ENCODE results near the gene RPL35.

RPL35 gene

GRCh38 chr9:124875501-124875900, 13.7 kb upstream of the RPL35 start:
- no peak for DNase-seq

- no peak for DNase-seq
Observed at GRCh38 chr9:124873664-124874063, 11.9 kb upstream of the RPL35 start.

GRCh38 chr9:124871156-124871561, 9.4 kb upstream of the RPL35 start:
- no peak for DNase-seq

- no peak for DNase-seq
Observed at GRCh38 chr9:124870723-124871122, 9.0 kb upstream of the RPL35 start.

- DNase-seq: no peak
Observed at GRCh38 chr9:124869986-124870560, 8.3 kb upstream of the RPL35 start.

- no peak for DNase-seq
Observed at GRCh38 chr9:124869466-124869985, 7.8 kb upstream of the RPL35 start.

- peak; percentile 5 to 61 for DNase-seq
Observed at GRCh38 chr9:124868511-124869465, 7.0 kb upstream of the RPL35 start.

- DNase-seq: no peak
Observed at GRCh38 chr9:124863371-124863871, 1.7 kb upstream of the RPL35 start.

GRCh38 chr9:124860582-124861341, 995 bp downstream of the RPL35 start:
- DNase-seq: no peak

GRCh38 chr9:124859803-124860581, 1.8 kb downstream of the RPL35 start:
- no peak for DNase-seq

- DNase-seq: no peak
Observed at GRCh38 chr9:124858330-124859046, 3.3 kb downstream of the RPL35 start.

- DNase-seq: no peak
Observed at GRCh38 chr9:124857533-124858162, 4.1 kb downstream of the RPL35 start.

- no peak for DNase-seq
Observed at GRCh38 chr9:124855944-124856765, 5.6 kb downstream of the RPL35 start.

- no peak for DNase-seq
Observed at GRCh38 chr9:124855566-124855943, 6.2 kb downstream of the RPL35 start.

GRCh38 chr9:124854822-124855221, 6.9 kb downstream of the RPL35 start:
- no peak for DNase-seq

GRCh38 chr9:124854161-124854560, 7.6 kb downstream of the RPL35 start:
- no peak for DNase-seq

- DNase-seq: no peak
Observed at GRCh38 chr9:124853605-124854143, 8.1 kb downstream of the RPL35 start.

GRCh38 chr9:124852829-124853531, 8.8 kb downstream of the RPL35 start, which contains the start of gene WDR38:
Gene WDR38, plus strand, starts transcription at chr9:124853460. Its CDS starts 72 bp downstream, at chr9:124853532.
- peak in 1 of 2 experiments; percentile 5 for DNase-seq
